ENCODE data around the gene MBD6. TPM values are rescaled to one million over a fixed set of nuclear protein-coding genes. Genes with fewer than 3 reads are reported as not detected.

The MBD6 gene
- total and polyA plus RNA-seq, 2 of the 13 experiments (the other 11 are each of a cell fraction or from before 2014, with no cell fraction given), result 4.1 to 5.9 TPM

- TF ChIP-seq MYPOP (CRISPR knock-in tag; IDR thresholded peaks at IDR 0.05) (peak; percentile 74; the same call in 1 of the 2 replicates), ESRRA (CRISPR knock-in tag; IDR thresholded peaks at IDR 0.05; ENCODE audit: low read depth) (peak; percentile 68), HNF1A (IDR thresholded peaks at IDR 0.05; ENCODE audit: low read depth) (no peak), HNF1A (CRISPR knock-in tag; IDR thresholded peaks at IDR 0.05; ENCODE audit: borderline replicate concordance) (no peak), ZFY (CRISPR knock-in tag; IDR thresholded peaks at IDR 0.05) (peak; percentile 89), MYC (CRISPR knock-in tag; IDR thresholded peaks at IDR 0.05; ENCODE audit: borderline replicate concordance) (peak; percentile 76; the same call in 1 of the 2 replicates), GLMP (CRISPR knock-in tag; IDR thresholded peaks at IDR 0.05; ENCODE audit: borderline replicate concordance) (no peak), ZBTB7A (CRISPR knock-in tag; IDR thresholded peaks at IDR 0.05) (peak; percentile 36), NFKB2 (CRISPR knock-in tag; IDR thresholded peaks at IDR 0.05; ENCODE audit: borderline replicate concordance) (peak; percentile 59; the same call in 1 of the 2 replicates), ZNF160 (CRISPR knock-in tag; IDR thresholded peaks at IDR 0.05) (peak; percentile 79), MLX (CRISPR knock-in tag; IDR thresholded peaks at IDR 0.05) (no peak), ATF3 (CRISPR knock-in tag; IDR thresholded peaks at IDR 0.05) (no peak), IKZF4 (CRISPR knock-in tag; IDR thresholded peaks at IDR 0.05; ENCODE audit: borderline replicate concordance, low read depth, not compliant biosample characterization) (no peak), GMEB2 (CRISPR knock-in tag; IDR thresholded peaks at IDR 0.05; ENCODE audit: low read depth) (no peak), ATF4 (CRISPR knock-in tag; IDR thresholded peaks at IDR 0.05) (0 out of 4 replicates have a peak, but pooled peaks of 1 of the 2 experiments have one; percentile 19), ZNF460 (CRISPR knock-in tag; IDR thresholded peaks at IDR 0.05; ENCODE audit: borderline replicate concordance) (no peak)
Measured at GRCh38 chr12:57575771-57576612, 53.4 kb downstream of the MBD6 start (continued).

Measured in HepG2 (cell line).